Measurements from ENCODE around the gene API5.

The API5 gene

DNA sequence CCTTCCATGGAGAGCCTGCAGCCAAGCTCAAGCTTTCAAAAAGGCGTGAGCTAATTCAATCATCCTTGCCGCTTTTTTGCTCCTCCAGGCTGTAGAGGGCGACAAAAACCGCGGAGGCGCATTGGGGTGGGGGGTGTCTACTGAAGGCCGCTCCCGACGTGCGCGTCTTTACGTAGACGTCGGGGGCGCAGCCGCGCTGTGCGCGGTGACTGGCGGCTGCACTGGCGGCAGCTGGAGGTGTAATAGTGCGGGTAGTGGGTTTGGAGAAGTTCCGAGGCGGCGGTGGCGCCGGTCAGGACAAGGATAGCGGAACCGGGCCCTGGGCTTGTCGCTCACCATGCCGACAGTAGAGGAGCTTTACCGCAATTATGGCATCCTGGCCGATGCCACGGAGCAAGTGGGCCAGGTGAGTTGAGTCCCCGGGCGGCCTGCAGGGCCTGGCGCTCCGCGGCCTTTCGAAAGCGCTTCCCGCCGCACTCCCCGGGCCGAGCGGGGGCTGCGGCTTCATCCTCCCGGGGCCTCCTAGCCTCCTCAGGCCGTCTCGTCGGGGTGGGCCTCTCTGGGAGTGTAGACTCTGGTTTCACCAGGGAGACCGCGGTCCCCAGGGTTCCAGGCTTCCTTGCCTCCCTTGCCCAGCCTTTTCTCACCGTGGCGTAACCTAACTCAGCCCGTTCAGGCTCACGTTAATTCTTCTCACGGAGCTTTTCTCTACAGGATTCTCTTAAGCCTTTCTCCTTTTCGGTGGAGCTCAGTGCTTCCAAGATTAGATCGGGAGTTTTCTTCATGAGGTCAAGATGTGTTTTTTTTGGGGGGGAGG lies at the start of gene API5:
TSS of gene API5 (plus strand) at position 206 of the 817 bp plus-strand sequence. CDS start at position 338, 132 bp downstream.
- Mint-ChIP-seq H3K36me3 (ENCODE audit: low read depth) (peaks cover 43% of the 10 kb centered on the region), H3K9me3 (no peaks in the 10 kb centered on the region), H3K27me3 (no peaks in the 10 kb centered on the region), H3K4me1 (ENCODE audit: low read depth) (peaks cover 40% of the 10 kb centered on the region), H3K27ac (peak within 1 kb of the TSS; percentile 95), H3K4me3 (peak within 1 kb of the TSS; percentile 98)
- DNase-seq = peak; percentile 93

DNA sequence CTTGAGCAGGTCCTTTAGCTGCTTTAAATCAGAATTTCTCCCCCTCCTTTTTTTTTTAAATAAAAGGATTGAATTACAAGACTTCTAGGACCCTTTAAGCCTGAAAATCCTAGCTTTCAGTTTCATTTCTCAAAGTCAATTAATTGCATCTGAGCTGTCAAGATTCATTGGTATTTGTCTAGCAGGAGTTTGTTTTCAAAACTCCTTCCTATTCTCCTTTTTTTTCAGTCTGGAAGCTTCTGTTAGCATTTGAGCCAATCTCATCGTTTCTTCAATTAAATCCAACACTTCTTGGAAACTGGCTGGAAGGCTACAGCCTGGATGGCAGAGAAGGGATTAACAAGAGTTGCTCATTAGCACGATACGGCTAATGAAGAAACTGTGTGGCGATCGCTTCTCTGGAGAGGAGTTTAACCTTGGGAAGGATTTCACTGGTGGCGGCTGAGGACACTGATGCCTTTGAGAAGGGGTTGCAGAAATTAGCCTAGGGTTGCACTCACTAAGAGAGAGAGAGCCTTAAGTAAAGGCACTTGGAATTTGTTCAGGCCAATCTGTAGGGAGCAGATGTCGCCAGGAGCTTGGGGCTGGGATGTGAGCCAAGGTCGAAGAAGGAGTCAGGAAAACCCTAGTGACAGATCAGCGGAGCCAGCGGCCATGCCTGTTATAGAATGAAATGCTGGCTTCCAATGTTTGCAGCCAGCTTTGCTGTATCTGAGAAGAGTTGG lies 43.8 kb upstream of the API5 start:
- Mint-ChIP-seq H3K4me1 (ENCODE audit: low read depth) (no peaks in the 10 kb centered on the region), H3K9me3 (no peaks in the 10 kb centered on the region), H3K27ac (no peak overlapping the region), H3K4me3 (no peak overlapping the region), H3K36me3 (ENCODE audit: low read depth) (no peaks in the 10 kb centered on the region), H3K27me3 (peaks cover 25% of the 10 kb centered on the region)
- no peak for DNase-seq

DNA sequence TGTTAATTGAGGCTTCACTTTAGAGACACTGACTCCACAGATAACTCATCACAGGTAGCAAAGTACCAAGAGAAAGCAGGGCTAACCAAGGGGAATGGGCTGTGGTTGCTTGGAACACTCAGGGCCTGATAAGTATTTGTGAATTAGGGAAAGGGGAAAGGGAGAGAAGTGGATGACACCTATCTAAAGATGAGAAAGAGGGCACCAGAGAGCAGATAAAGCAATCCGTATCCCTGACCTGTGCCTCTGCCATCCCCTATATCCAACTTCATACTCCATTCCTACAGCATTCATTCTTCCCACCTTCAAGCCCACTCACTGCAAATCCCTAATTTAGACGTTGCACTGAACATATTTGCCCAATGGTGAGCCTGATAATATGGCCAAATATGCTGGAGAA lies 43.0 kb upstream of the API5 start:
- no peak overlapping the region for H3K27ac Mint-ChIP-seq
- H3K36me3 Mint-ChIP-seq (ENCODE audit: low read depth) = no peaks in the 10 kb centered on the region
- H3K27me3 Mint-ChIP-seq = peaks cover 22% of the 10 kb centered on the region
- peaks cover under 1% of the 10 kb centered on the region for H3K9me3 Mint-ChIP-seq
- DNase-seq = no peak
- no peaks in the 10 kb centered on the region for H3K4me1 Mint-ChIP-seq (ENCODE audit: low read depth)
- H3K4me3 Mint-ChIP-seq = no peak overlapping the region

DNA sequence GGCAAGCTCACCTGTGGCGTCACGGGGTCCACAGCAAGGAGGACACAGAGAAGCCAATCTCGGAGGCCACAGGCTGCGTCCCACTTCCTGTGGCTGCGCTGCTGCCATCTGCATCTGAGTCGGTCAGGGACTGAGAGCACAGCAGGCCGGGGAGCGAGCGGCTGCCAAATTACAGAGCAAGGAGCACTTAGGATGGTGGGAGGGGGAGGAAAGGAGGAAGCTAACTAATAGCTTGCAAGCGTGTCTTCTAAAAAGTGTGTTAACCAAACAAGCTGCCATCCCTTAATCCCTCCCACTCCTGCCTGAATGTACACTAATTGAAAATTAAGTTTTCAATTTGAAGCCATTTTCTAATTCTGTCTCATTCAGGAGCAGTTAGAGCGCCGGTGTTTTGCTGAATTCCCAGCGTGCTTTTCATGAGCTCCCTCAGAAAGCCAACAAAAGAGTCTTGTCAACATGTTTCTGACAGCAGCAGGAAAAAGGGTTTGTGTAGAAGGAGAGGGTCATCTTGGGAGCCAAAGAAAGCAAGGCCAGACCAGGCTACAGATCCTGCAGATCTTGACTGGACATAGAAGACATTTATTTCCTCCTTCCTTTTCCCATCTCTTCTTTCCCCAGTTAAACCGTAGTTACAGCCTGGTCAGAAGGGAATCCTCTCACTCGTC lies 42.4 kb upstream of the API5 start:
- Mint-ChIP-seq H3K36me3 (ENCODE audit: low read depth) (no peaks in the 10 kb centered on the region), H3K27ac (no peak overlapping the region), H3K27me3 (peaks cover 27% of the 10 kb centered on the region), H3K4me1 (ENCODE audit: low read depth) (no peaks in the 10 kb centered on the region), H3K9me3 (peaks cover 7% of the 10 kb centered on the region), H3K4me3 (no peak overlapping the region)
- no peak for DNase-seq

DNA sequence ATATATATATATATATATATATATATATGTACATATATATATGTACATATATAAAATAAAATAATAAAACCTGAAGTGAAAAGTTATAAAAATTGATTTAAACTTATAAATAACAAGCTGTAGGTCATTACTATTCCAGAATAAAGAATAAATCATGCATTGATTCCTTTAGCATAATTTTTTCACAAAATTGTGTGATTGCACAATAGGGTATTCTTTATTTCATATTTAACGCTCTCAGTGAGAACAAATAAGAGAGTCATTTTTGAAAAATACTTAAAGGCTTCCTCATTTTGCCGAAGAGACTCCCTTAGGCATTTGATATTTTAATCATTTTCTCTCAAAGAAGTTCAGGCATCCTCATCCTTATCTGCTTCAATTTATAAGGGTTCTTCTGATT lies 41.3 kb upstream of the API5 start:
- Mint-ChIP-seq H3K4me1 (ENCODE audit: low read depth) (no peaks in the 10 kb centered on the region), H3K9me3 (peaks cover 7% of the 10 kb centered on the region), H3K27ac (no peak overlapping the region), H3K27me3 (peaks cover 27% of the 10 kb centered on the region), H3K36me3 (ENCODE audit: low read depth) (no peaks in the 10 kb centered on the region), H3K4me3 (no peak overlapping the region)
- no peak for DNase-seq

GRCh38 chr11:43278193-43278956 lies 33.4 kb upstream of the API5 start:
- no peak for DNase-seq

GRCh38 chr11:43282607-43283440 lies 29.0 kb upstream of the API5 start:
- peaks cover 38% of the 10 kb centered on the region for H3K27me3 Mint-ChIP-seq

More at GRCh38 chr11:43278193-43278956, 33.4 kb upstream of the API5 start:
- peaks cover 23% of the 10 kb centered on the region for H3K27me3 Mint-ChIP-seq
- H3K36me3 Mint-ChIP-seq (ENCODE audit: low read depth) = no peaks in the 10 kb centered on the region
- peaks cover 7% of the 10 kb centered on the region for H3K9me3 Mint-ChIP-seq
- H3K4me1 Mint-ChIP-seq (ENCODE audit: low read depth) = no peaks in the 10 kb centered on the region
- H3K4me3 Mint-ChIP-seq = no peak overlapping the region
- H3K27ac Mint-ChIP-seq = no peak overlapping the region

DNA sequence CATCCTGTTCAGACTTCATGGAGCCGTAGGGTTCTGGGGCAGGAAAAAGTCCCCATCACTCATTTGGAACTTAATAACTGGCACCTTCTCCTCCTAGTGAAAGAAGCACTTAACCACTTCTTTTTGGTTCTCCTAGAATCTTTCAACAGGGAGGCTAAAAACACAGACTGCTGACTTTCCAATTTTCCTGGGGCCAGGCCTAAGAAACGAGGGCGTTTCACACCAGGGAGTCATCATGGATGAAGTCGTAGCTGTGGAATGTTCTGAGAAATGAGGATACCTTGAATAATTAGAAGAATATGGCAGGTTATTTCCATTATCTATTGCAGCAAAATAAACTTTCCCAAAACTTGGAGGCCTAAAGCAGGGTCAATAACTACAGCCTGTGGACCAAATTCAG lies 26.0 kb upstream of the API5 start:
- peaks cover 37% of the 10 kb centered on the region for H3K27me3 Mint-ChIP-seq
- no peak overlapping the region for H3K4me3 Mint-ChIP-seq
- no peaks in the 10 kb centered on the region for H3K4me1 Mint-ChIP-seq (ENCODE audit: low read depth)
- H3K27ac Mint-ChIP-seq = no peak overlapping the region
- no peaks in the 10 kb centered on the region for H3K36me3 Mint-ChIP-seq (ENCODE audit: low read depth)
- no peak for DNase-seq
- H3K9me3 Mint-ChIP-seq = no peaks in the 10 kb centered on the region

More at GRCh38 chr11:43282607-43283440, 29.0 kb upstream of the API5 start:
- Mint-ChIP-seq H3K9me3 (no peaks in the 10 kb centered on the region), H3K27ac (no peak overlapping the region), H3K4me3 (no peak overlapping the region), H3K4me1 (ENCODE audit: low read depth) (no peaks in the 10 kb centered on the region), H3K36me3 (ENCODE audit: low read depth) (no peaks in the 10 kb centered on the region)
- DNase-seq = peak; percentile 56

- Mint-ChIP-seq H3K4me1 (ENCODE audit: low read depth) (no peaks in the 10 kb centered on the region), H3K36me3 (ENCODE audit: low read depth) (no peaks in the 10 kb centered on the region), H3K9me3 (no peaks in the 10 kb centered on the region), H3K27ac (no peak overlapping the region), H3K27me3 (peaks cover 41% of the 10 kb centered on the region), H3K4me3 (no peak overlapping the region)
- DNase-seq = no peak
Measured at GRCh38 chr11:43289368-43289767, 22.4 kb upstream of the API5 start.

- Mint-ChIP-seq H3K4me1 (ENCODE audit: low read depth) (no peaks in the 10 kb centered on the region), H3K36me3 (ENCODE audit: low read depth) (no peaks in the 10 kb centered on the region), H3K27me3 (peaks cover 27% of the 10 kb centered on the region), H3K27ac (no peak overlapping the region), H3K9me3 (peaks cover 17% of the 10 kb centered on the region), H3K4me3 (no peak overlapping the region)
- DNase-seq = no peak
Measured at GRCh38 chr11:43298397-43298796, 13.4 kb upstream of the API5 start.

GRCh38 chr11:43315966-43316365 lies 4.2 kb downstream of the API5 start:
- no peak for DNase-seq
- no peak overlapping the region for H3K4me3 Mint-ChIP-seq
- no peaks in the 10 kb centered on the region for H3K9me3 Mint-ChIP-seq
- no peaks in the 10 kb centered on the region for H3K27me3 Mint-ChIP-seq
- peak overlapping the region; percentile 63 for H3K27ac Mint-ChIP-seq
- H3K36me3 Mint-ChIP-seq (ENCODE audit: low read depth) = peaks cover 81% of the 10 kb centered on the region
- peaks cover 49% of the 10 kb centered on the region for H3K4me1 Mint-ChIP-seq (ENCODE audit: low read depth)

- H3K36me3 Mint-ChIP-seq (ENCODE audit: low read depth) = peaks cover 85% of the 10 kb centered on the region
- no peaks in the 10 kb centered on the region for H3K27me3 Mint-ChIP-seq
- peaks cover 48% of the 10 kb centered on the region for H3K4me1 Mint-ChIP-seq (ENCODE audit: low read depth)
- no peak for DNase-seq
- no peak overlapping the region for H3K4me3 Mint-ChIP-seq
- H3K9me3 Mint-ChIP-seq = no peaks in the 10 kb centered on the region
- peak overlapping the region; percentile 63 for H3K27ac Mint-ChIP-seq
Measured at GRCh38 chr11:43316451-43316850, 4.7 kb downstream of the API5 start.

- Mint-ChIP-seq H3K9me3 (no peaks in the 10 kb centered on the region), H3K27me3 (no peaks in the 10 kb centered on the region), H3K4me3 (no peak overlapping the region), H3K27ac (no peak overlapping the region), H3K36me3 (ENCODE audit: low read depth) (peaks cover 98% of the 10 kb centered on the region), H3K4me1 (ENCODE audit: low read depth) (no peaks in the 10 kb centered on the region)
- DNase-seq = no peak
Measured at GRCh38 chr11:43327987-43328386, 16.2 kb downstream of the API5 start.
